Mucosa of descending colon (tissue), 3 donors: ENCODE measurements around the gene CEP104. TPM values are rescaled to one million over a fixed set of nuclear protein-coding genes. Genes with fewer than 3 reads are reported as not detected.

Experiments used
- ATAC-seq: fragments of 200-7000 bp; cut with Tn5 transposase; one replicate; pipeline ENCODE4 v1.9.1; 2020; ENCODE audit warnings: mild to moderate bottlenecking, moderate library complexity
- DNase-seq, 3 donors: peaks; one replicate each; pipeline ENCODE4 v3.0.0-alpha.2; 2020
- H3K36me3 ChIP-seq: fragments of 200-600 bp; one replicate; pipeline ENCODE4 v1.8.0; 2021; ENCODE audit warnings: low read depth, mild to moderate bottlenecking
- H3K4me1 ChIP-seq: fragments of 200-600 bp; one replicate; pipeline ENCODE4 v1.8.0; 2021; ENCODE audit warnings: low read depth, mild to moderate bottlenecking
- H3K4me3 ChIP-seq: fragments of 200-600 bp; one replicate; pipeline ENCODE4 v1.8.0; 2021; ENCODE audit warnings: mild to moderate bottlenecking
- H3K9me3 ChIP-seq: fragments of 200-600 bp; one replicate; pipeline ENCODE4 v1.8.0; 2021; ENCODE audit warnings: mild to moderate bottlenecking
- CTCF ChIP-seq: fragments of 200-600 bp; IDR thresholded peaks from one replicate; pipeline ENCODE4 v1.8.0; 2022; ENCODE audit warnings: antibody characterized with exemption, mild to moderate bottlenecking
- intact Hi-C, 2 donors: fragments of 100-400 bp; cut with DNase I in 1 of 2; cut with micrococcal nuclease in 1 of 2; formaldehyde crosslinking; loops; one replicate each; pipeline versions ENCODE4 v1.11.0 to v1.11.1; 2022; cut with DNase I, micrococcal nuclease
- total RNA-seq, 3 donors: library from RNA; stranded (reverse); fragmentation: NEBNext Ultra II Directional in 2 of 3; extraction: Animal tissue kit (Norgen Biotek cat#: 25700) in 2 of 3; gene quantifications; one replicate each; pipeline versions ENCODE4 v1.2.1 to v1.2.4, GENCODE V29; 2021 to 2023
- donor health status: DM: no; HTN: no; CAD: no; lungs with moderate emphysema.
- donor health status: DM: no; HTN: no; CAD: no.
- donor health status: DM: no; HTN: yes; CAD: no.

Gene CEP104
- total RNA-seq, 3 donors from 2014 or later, result 33.4 to 62.0 (median 36.1) TPM

GRCh38 chr1:3904006-3904842 lies 47.2 kb upstream of the CEP104 start:
- intact Hi-C loops, result no loop called here
- Histone ChIP-seq H3K9me3 (no peaks in the 10 kb centered on the region), H3K4me3 (no peak overlapping the region), H3K4me1 (peaks cover 13% of the 10 kb centered on the region), H3K36me3 (no peaks in the 10 kb centered on the region)
- ATAC-seq (no peak), DNase-seq (peak in 2 of 3 donors; percentile 22 to 48)
- TF ChIP-seq CTCF, result no peak

- no peak for ATAC-seq
- intact Hi-C loops, result no loop called here
- Histone ChIP-seq H3K4me3 (no peak overlapping the region), H3K9me3 (no peaks in the 10 kb centered on the region), H3K36me3 (no peaks in the 10 kb centered on the region), H3K4me1 (peaks cover 17% of the 10 kb centered on the region)
- DNase-seq, result peak; percentile 53 to 62 (median 56)
- TF ChIP-seq CTCF, result no peak
Observed at GRCh38 chr1:3903141-3904005, 46.4 kb upstream of the CEP104 start.

GRCh38 chr1:3902571-3903091 lies 45.6 kb upstream of the CEP104 start:
- peaks cover 17% of the 10 kb centered on the region for H3K4me1 ChIP-seq
- DNase-seq (peak in 1 of 3 donors; percentile 8), ATAC-seq (no peak)
- H3K36me3 ChIP-seq, result no peaks in the 10 kb centered on the region
- intact Hi-C loops, result no loop called here
- no peak for TF ChIP-seq CTCF
- H3K4me3 ChIP-seq, result no peak overlapping the region
- H3K9me3 ChIP-seq, result no peaks in the 10 kb centered on the region

GRCh38 chr1:3902111-3902511 lies 45.1 kb upstream of the CEP104 start:
- DNase-seq (peak in 1 of 3 donors; percentile 55), ATAC-seq (no peak)
- H3K4me3 ChIP-seq, result no peak overlapping the region
- no peak for TF ChIP-seq CTCF
- H3K36me3 ChIP-seq, result no peaks in the 10 kb centered on the region
- intact Hi-C loops, result no loop called here
- H3K4me1 ChIP-seq, result peaks cover 17% of the 10 kb centered on the region
- no peaks in the 10 kb centered on the region for H3K9me3 ChIP-seq

- intact Hi-C loops, result no loop called here
- Histone ChIP-seq H3K36me3 (no peaks in the 10 kb centered on the region), H3K9me3 (no peaks in the 10 kb centered on the region), H3K4me1 (peaks cover 17% of the 10 kb centered on the region), H3K4me3 (peak overlapping the region; percentile 67)
- peak; percentile 85 for ATAC-seq
- no peak for TF ChIP-seq CTCF
- peak; percentile 99 for DNase-seq
Observed at GRCh38 chr1:3900969-3901529, 44.0 kb upstream of the CEP104 start.
